Measurements from ENCODE around the gene FILIP1.

DNA sequence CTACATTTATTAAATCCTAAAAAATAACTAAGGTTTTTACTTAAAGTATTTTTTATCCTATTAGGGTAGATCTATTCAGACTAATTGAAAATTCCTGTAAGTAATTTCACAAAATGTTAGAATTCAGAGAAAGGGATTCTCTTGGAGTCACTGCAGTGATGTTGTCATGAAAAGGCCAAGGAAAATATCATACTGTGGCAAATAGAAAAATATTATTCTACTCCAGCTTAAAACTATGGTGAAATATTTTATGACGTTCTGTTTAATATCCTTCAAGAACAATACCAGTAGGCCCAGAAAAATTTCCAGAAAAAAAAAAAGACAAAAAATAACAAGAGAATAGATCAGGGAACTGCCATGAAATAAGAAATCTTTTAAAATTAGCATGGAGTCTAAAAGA is 73.6 kb downstream of the FILIP1 start:
- TF ChIP-seq, protein P1, sequence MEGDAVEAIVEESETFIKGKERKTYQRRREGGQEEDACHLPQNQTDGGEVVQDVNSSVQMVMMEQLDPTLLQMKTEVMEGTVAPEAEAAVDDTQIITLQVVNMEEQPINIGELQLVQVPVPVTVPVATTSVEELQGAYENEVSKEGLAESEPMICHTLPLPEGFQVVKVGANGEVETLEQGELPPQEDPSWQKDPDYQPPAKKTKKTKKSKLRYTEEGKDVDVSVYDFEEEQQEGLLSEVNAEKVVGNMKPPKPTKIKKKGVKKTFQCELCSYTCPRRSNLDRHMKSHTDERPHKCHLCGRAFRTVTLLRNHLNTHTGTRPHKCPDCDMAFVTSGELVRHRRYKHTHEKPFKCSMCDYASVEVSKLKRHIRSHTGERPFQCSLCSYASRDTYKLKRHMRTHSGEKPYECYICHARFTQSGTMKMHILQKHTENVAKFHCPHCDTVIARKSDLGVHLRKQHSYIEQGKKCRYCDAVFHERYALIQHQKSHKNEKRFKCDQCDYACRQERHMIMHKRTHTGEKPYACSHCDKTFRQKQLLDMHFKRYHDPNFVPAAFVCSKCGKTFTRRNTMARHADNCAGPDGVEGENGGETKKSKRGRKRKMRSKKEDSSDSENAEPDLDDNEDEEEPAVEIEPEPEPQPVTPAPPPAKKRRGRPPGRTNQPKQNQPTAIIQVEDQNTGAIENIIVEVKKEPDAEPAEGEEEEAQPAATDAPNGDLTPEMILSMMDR (conservative IDR thresholded peaks at IDR 0.05; ENCODE audit: low read length) = no peak
- no peak for TF ChIP-seq EZH2phosphoT487 (IDR thresholded peaks at IDR 0.05; ENCODE audit: borderline replicate concordance, low read depth, low read length)

All from OCI-LY7 (cell line).